Erythroblast (primary cell): ENCODE results near the gene FAM47E.

Experiments used
- GATA1 ChIP-seq: IDR thresholded peaks from 2 replicates; pipeline ENCODE4 v1.6.1; 2011; ENCODE audit warnings: low read depth, mild to moderate bottlenecking, control low read depth, low read length, moderate library complexity
- POLR2A ChIP-seq: IDR thresholded peaks from 2 replicates; pipeline ENCODE4 v1.6.1; 2011; ENCODE audit warnings: mild to moderate bottlenecking, low read length

DNA sequence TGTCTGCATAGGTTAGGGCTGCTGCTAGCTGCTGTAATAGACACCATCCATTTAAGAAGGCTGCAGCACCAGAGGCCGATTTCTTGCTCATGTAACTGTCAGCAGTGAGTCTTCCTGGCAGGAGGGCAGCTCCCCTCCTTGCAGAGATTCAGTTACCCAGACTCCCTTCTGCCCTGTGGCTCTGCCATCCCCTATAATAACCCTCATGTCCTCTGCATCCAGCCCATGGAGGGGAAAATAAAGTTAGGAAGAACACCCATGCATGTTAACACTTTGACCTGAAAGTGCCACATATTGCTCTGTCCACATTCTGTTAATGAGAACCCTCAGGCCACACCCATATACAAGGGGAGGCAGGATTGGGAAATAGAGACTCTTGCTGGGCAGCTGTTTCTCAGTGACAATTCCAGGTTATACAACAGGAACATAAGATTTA lies 60.4 kb downstream of the FAM47E start:
- TF ChIP-seq POLR2A: no peak
- TF ChIP-seq GATA1: no peak
